Stimulated activated CD8-positive, alpha-beta memory T cell treated with anti-CD3 and anti-CD28 coated beads, Interleukin-12 subunit alpha, Interleukin-12 subunit beta, amount 100 ng/mL, for 24 hours (primary cell): ENCODE data around the gene CD99L2.

Source experiments
- DNase-seq: peaks from one replicate; pipeline ENCODE4 v3.0.0-alpha.2; 2020; ENCODE audit errors: extremely low read depth

The CD99L2 gene

GRCh38 chrX:150792949-150793527 lies 105.4 kb downstream of the CD99L2 start:
- no peak for DNase-seq

- DNase-seq: no peak
Measured at GRCh38 chrX:150790021-150790420, 108.4 kb downstream of the CD99L2 start.

- no peak for DNase-seq
Measured at GRCh38 chrX:150781677-150782076, 116.8 kb downstream of the CD99L2 start.

GRCh38 chrX:150779385-150779784 lies 119.1 kb downstream of the CD99L2 start:
- no peak for DNase-seq

- no peak for DNase-seq
Measured at GRCh38 chrX:150777328-150777992, 121.0 kb downstream of the CD99L2 start.

GRCh38 chrX:150775569-150776350 lies 122.7 kb downstream of the CD99L2 start:
- DNase-seq: no peak

GRCh38 chrX:150774798-150775568 lies 123.5 kb downstream of the CD99L2 start:
- DNase-seq: no peak

- no peak for DNase-seq
Measured at GRCh38 chrX:150773634-150774033, 124.8 kb downstream of the CD99L2 start.

GRCh38 chrX:150773117-150773516 lies 125.4 kb downstream of the CD99L2 start:
- DNase-seq: no peak

- DNase-seq: peak; percentile 26
Measured at GRCh38 chrX:150772150-150772970, 126.1 kb downstream of the CD99L2 start.

- no peak for DNase-seq
Measured at GRCh38 chrX:150771116-150771515, 127.4 kb downstream of the CD99L2 start.

GRCh38 chrX:150770623-150771022 lies 127.8 kb downstream of the CD99L2 start:
- DNase-seq: no peak

GRCh38 chrX:150769408-150769807 lies 129.1 kb downstream of the CD99L2 start:
- DNase-seq: no peak

GRCh38 chrX:150768580-150769190 lies 129.8 kb downstream of the CD99L2 start:
- DNase-seq: no peak

GRCh38 chrX:150768132-150768485 lies 130.4 kb downstream of the CD99L2 start:
- no peak for DNase-seq

- no peak for DNase-seq
Measured at GRCh38 chrX:150767475-150768131, 130.9 kb downstream of the CD99L2 start.

- no peak for DNase-seq
Measured at GRCh38 chrX:150767045-150767395, 131.4 kb downstream of the CD99L2 start.

GRCh38 chrX:150766351-150767044 lies 132.0 kb downstream of the CD99L2 start:
- DNase-seq: no peak

GRCh38 chrX:150765782-150766350 lies 132.6 kb downstream of the CD99L2 start:
- DNase-seq: no peak

- no peak for DNase-seq
Measured at GRCh38 chrX:150765237-150765636, 133.2 kb downstream of the CD99L2 start.
